NCI-H1930 (cell line): ENCODE measurements around the gene IGSF6.
"Not testable (repeated sequence)": the region's sequence is repeated elsewhere in the genome, so short reads cannot be mapped to it uniquely, and the experiment has no call there.

Source experiments
- DNase-seq, 2 experiments: peaks; one replicate each; lab custom pipeline; 2025; lab: John Stamatoyannopoulos, UW

Gene IGSF6

GRCh38 chr16:21629616-21630539 is 22.5 kb downstream of the IGSF6 start:
- not testable (repeated sequence) for DNase-seq

GRCh38 chr16:21628772-21629171 is 23.6 kb downstream of the IGSF6 start:
- DNase-seq, result no peak

GRCh38 chr16:21628121-21628726 is 24.2 kb downstream of the IGSF6 start:
- DNase-seq, result no peak

- DNase-seq, result no peak
Observed at GRCh38 chr16:21626659-21627277, 25.6 kb downstream of the IGSF6 start.

- no peak for DNase-seq
Observed at GRCh38 chr16:21625026-21625425, 27.4 kb downstream of the IGSF6 start.

GRCh38 chr16:21622545-21622944 is 29.9 kb downstream of the IGSF6 start:
- no peak for DNase-seq

- no peak for DNase-seq
Observed at GRCh38 chr16:21620592-21620991, 31.8 kb downstream of the IGSF6 start.

- DNase-seq, result no peak
Observed at GRCh38 chr16:21619765-21620425, 32.5 kb downstream of the IGSF6 start.

- no peak for DNase-seq
Observed at GRCh38 chr16:21618281-21618680, 34.1 kb downstream of the IGSF6 start.

- DNase-seq, result no peak
Observed at GRCh38 chr16:21617607-21618006, 34.8 kb downstream of the IGSF6 start.

- no peak for DNase-seq
Observed at GRCh38 chr16:21614896-21615295, 37.5 kb downstream of the IGSF6 start.

GRCh38 chr16:21613781-21614180 is 38.6 kb downstream of the IGSF6 start:
- no peak for DNase-seq

- no peak for DNase-seq
Observed at GRCh38 chr16:21613361-21613760, 39.0 kb downstream of the IGSF6 start.

- DNase-seq, result no peak
Observed at GRCh38 chr16:21611556-21612384, 40.6 kb downstream of the IGSF6 start.

- no peak for DNase-seq
Observed at GRCh38 chr16:21611198-21611555, 41.2 kb downstream of the IGSF6 start.

GRCh38 chr16:21610766-21611165 is 41.6 kb downstream of the IGSF6 start:
- DNase-seq, result no peak

GRCh38 chr16:21610006-21610544 is 42.3 kb downstream of the IGSF6 start:
- no peak for DNase-seq

GRCh38 chr16:21608639-21609328 is 43.6 kb downstream of the IGSF6 start:
- no peak for DNase-seq

- not testable (repeated sequence) for DNase-seq
Observed at GRCh38 chr16:21605848-21606247, 46.6 kb downstream of the IGSF6 start.

- DNase-seq, result no peak
Observed at GRCh38 chr16:21603928-21604327, 48.5 kb downstream of the IGSF6 start.

- DNase-seq, result no peak
Observed at GRCh38 chr16:21602785-21603184, 49.6 kb downstream of the IGSF6 start.
